SKM-1 treated with dmso at 0.1 percent for 144 hours (cell line): ENCODE measurements around the gene SMIM36.
"Not testable (repeated sequence)": the region's sequence is repeated elsewhere in the genome, so short reads cannot be mapped to it uniquely, and the experiment has no call there.

Experiments used
- DNase-seq: peaks from one replicate; lab custom pipeline; 2025; ENCODE audit not compliant: unreplicated experiment; lab: John Stamatoyannopoulos, UW

Gene SMIM36

DNA sequence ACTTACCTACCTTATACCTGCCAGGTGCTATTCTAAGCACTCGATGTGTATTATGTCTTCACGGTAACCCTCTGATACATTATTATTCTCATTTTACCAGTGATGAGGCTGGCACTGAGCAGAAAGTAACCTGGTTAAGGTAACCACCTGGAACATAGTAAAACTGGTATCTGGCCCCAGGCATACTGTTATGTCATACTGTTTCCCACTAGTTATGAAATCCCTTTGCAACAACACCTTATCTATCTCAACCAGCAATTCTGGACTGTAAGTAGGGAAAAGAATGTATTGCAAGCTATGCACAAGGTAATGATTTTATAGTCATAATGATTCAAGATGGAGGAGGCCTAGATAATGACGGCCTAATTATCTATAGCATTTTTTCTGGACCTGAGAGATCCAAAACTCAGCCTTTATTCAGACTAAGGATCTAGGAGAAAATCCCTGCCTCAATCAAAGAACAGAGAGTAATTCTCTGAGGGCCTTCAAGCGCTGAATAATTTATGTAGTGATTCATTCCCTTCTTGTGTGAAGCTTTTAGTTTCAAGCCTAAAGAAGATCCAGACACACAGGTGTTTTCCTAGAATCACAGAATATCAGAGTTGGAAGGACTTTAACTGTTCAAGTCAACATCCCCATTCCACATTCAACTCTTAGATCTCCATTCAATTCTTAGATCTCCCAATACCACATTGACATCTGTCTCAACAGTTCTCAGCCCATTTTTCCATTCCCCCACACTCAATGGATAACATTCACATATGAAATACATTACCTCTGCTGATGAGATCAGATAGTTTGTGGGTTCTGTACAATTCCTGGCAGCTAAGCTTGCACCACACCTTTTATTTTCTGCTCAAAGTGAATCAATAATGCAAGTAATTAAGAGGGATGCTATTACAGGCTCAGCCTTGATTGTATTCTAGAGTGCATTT lies 74.8 kb downstream of the SMIM36 start:
- DNase-seq, result no peak

DNA sequence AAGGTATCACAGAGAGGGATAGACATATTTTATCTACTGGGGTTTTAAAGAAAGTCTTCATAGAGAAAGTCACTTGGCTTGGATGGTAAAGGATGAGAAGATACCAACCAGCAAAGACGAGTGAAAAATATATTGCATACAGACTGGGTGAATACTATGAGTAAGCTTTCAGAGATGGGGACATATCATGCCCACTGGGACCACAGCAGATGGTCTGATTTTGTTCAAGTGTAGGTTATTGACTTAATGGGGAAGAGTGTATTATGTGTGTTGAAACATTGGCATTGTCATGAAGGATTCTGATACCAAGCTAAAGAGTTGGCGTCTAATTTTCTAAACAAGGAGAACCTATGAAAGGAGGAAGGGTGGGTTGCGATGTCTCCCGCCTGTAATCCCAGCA lies 75.8 kb downstream of the SMIM36 start:
- DNase-seq, result no peak

DNA sequence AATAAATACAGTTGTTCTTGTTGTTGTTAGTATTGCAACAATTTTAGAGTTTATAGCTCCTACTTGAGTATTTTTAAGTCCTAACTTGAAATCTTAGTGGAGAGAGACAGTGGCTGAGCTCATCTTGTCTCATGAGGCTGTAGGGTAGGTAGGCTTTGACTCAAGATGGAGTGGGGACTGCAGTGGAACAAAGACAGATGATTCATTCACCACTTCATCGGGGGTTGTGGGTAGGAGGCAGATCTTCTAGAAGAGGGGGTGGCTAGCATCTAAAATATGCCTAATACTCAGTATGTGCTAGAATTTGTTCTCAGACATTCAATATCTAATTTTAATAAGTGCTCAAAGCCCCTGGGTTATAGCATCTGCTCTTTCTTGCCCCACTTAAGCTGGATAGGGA lies 76.5 kb downstream of the SMIM36 start:
- no peak for DNase-seq

DNA sequence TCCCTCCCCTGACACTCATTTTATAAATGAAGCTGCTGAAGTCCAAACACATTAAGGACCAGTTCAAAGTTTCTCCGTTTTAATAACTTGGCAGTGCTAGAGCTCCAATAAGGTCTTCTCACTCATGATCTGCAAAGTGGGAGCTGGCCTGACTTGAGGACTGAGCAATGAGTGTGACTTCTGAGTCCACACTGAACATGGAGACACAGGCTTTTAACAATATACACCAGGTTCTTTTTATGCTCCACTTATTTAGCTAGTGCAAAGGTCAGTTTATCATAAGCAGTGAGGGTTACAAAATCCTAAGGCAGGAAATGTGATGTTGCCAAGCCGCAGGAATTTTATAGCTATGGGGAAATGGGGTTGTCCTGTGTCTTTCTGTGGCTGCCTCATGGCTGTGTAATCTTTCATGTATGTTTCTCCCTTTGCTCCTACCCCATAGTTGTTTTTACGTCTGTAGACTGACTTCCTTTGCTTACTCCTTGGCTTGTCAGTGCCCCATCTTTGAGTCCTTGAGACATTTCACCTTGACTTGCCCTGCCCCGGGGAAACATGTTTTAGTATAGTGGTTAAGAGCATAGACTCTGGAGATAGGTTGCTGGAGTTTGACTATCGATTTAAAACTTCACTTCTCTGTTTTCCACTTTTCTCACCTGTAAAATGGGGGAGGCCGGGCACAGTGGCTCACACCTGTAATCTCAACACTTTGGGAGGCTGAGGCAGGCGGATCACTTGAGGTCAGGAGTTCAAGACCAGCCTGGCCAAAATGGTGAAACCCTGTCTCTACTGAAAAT lies 77.4 kb downstream of the SMIM36 start:
- peak; percentile 44 for DNase-seq

DNA sequence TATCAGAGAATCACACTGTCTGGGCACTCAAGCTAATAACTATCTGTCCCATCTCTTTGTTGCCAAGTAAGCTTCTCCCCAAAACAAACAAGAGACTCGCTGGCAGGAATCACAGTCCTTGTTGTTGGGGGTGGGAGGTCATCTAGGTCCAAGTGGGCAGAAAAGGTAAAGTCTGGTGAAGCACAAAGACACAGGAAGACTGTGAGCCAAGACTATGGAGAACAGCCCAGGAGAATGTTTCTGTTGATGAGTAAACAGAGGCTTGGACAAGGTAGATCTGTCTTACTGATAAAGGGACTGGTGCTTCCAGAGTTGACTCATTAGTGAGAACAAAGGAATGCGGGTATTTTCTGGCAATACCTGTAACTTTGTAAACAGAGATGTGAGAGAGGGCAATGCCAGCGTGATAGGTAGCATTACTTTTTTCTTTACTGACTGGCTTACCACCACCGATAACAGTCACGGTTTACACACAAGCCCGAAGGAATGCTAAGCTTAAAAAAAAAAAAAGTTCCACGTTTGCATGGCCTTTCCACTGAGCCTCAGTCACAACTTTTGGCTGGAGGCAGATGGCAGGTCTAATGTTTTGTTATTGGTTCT lies 78.1 kb downstream of the SMIM36 start:
- DNase-seq, result no peak

DNA sequence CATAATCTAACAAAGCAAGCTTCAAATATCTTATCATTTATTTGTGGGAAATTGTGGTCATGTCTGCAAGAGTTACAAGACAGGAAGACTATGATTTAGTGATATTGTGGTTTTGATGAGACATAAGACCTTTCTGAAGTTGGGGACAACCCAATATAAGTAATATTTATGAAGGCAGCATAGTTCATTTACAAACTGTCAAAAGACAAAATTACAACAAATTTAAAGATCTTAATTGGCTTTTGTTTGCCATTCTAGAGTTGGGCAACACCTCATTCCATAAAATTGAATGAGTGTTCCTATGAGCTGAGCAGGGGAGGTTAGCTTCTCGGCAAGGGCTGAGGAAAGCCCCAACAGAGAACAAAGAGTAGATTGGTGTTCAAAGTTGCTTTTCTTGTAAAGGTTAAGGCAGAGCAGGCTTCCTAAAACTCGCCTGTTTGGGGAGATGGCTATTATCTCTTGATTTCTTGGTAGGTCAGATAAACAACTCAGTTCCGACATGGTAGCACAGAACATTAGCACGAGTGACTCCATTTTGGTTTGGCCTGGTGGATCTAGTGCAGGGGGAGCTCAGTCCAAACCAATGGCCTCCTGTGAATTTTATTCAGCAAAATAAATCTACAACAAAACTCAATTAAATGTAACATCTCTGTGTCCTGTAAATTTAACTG lies 78.8 kb downstream of the SMIM36 start:
- no peak for DNase-seq

DNA sequence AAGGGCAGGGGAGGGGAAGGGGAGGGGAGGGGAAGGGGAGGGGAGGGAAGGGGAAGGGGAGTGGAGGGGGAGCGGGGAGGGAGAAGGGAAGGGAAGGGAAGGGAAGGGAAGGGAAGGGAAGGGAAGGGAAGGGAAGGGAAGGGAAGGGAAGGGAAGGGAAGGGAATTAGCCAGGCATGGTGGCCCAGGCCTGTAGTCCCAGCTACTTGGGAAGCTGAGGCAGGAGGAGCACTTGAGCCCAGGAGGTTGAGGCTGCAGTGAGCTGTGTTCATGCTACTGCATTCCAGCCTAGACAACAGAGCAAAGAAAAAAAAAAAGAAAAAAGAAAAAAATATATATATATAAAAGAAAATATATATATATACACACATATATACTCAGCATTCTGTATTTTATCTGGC lies 79.3 kb downstream of the SMIM36 start:
- not testable (repeated sequence) for DNase-seq

DNA sequence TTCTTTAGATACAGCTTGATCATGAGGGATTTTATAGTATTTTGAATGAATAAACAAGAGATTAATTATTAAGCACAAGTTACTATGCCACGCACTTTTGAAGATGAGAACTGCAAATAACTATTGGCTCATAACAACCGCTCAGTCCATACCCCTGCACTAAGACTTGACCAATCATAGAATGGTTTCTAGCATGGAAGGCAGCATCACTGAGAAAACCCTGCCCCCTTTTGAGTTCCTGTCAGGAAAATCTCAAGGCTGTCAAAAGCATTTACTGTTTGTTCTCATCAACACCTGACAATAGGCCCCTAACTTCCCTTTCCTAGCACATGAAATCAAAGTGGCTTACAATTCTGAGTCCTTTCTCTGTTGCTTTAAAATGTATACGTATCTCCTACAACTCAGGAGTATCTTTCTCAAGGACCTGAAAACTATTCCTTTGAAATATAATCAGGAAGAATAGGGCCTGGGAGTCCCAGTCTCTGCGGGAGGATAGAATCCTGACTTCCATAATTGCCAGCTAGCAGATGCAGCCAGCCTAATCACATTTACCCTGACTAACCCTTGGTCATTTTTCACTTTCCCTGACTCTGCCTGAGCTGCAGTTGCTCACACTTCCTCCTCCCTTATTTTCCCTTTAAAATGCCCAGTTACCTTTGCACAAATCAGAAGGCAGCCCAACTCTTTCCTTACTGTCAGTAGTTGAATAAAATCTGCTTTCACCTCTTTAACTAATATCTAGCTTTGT lies 80.5 kb downstream of the SMIM36 start:
- no peak for DNase-seq

DNA sequence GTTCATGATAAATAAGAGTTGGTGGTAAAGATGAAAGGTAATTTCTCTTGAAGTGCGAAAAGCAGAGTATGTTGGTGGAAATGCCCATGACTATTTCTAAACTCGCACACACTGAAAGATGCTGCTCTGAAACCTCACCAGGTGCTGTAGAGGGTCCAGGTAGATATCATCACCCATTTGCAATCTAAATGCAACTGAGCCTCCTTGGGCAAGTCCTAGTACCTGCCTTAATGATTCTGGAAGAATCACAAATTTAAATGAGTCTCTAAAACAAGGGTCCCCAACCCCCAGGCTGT lies 83.7 kb downstream of the SMIM36 start:
- no peak for DNase-seq

DNA sequence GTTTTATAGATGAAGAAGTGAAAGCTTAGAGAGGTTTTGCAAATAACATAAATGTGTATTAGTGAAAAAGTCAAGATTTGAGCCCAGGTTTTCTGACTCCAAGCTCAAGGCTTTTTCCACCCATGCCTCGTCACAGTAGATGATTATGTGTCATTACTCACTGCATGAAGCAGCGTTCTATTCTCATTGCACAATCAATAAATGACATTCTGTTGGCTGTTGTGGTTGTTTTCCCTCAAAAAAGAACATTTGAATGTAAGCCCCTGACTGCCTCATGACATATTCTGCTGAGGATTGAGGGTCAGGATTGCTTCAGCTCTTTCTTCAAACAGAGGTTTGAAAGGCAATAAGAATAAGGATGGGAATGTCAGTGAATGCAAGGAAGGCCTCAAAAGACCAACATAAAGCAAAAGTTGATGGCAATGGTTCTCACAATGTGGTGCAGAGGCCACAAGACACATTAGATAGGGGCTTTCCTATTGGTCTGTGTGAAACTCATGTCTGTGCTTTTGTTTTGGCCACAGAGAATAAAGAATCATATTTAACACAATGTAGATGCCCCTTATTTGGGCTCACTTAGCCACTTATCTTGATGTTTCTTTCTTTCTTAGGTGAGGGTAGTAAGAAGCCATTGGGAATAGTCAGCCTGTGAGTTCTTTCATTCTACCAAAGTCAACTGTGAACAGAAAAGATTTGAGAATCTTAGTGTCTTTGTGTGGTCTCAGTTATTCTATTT lies 84.2 kb downstream of the SMIM36 start:
- DNase-seq, result no peak

DNA sequence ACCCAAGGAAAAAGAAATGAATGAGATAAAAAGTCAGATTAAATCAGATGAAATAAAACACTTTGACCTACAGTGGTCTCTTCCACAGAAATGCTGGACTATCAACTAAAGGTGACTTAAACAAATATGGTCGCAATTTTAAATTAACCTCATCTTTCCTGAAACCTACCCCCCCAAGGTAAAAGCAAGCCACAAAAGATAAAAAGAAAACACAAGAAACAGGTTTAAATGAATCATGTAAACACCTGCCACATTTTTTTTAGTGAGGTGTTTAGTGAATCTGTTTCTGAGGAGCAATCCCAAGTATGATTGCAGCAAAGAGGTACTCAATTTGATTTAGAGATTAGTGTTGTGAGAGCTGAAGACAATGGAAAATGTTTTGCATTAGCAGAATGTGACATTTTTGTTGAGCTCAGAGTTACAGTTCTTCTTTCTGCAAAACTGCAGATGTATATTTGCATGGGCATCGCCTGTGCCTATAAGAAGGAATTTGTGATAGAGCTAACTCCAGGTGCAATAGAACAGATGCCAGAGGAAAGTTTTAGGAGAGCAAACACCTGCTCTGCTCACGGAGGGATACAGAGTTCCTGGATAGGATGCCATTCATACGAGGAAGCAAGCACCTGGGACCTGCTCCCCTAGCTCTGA lies 86.2 kb downstream of the SMIM36 start:
- DNase-seq, result no peak

DNA sequence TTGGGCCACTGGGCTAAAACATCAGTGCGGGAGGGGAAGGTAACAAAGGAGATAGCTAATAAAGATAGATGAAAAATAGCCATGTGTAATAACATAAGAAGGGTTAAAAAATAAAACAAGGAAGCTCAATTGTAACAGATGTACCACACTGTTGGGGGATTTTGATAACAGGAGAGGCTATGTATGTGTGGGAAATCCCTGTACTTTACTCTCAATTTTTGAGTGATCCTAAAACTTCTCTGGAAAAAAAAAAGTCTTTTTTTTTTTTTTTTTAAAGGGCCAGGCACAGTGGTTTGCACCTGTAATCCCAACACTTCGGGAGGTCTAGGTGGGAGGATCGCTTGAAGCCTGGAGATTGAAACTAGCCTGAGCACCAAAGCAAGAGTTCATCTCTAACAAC lies 87.7 kb downstream of the SMIM36 start:
- DNase-seq, result no peak

DNA sequence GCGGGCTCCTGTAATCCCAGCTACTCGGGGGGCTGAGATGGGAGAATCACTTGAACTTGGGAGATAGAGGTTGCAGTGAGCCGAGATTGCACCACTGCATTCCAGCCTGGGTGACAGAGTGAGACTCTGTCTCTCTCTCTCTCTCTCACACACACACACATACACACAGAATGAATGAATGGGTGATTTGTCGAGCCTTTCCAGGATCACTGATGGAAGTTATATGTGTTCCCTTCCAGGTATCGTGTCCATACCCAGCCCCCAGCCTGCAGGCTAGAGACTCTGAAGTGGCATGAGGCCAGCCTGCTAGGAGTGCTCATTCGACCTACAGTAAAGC lies 88.5 kb downstream of the SMIM36 start:
- not testable (repeated sequence) for DNase-seq

DNA sequence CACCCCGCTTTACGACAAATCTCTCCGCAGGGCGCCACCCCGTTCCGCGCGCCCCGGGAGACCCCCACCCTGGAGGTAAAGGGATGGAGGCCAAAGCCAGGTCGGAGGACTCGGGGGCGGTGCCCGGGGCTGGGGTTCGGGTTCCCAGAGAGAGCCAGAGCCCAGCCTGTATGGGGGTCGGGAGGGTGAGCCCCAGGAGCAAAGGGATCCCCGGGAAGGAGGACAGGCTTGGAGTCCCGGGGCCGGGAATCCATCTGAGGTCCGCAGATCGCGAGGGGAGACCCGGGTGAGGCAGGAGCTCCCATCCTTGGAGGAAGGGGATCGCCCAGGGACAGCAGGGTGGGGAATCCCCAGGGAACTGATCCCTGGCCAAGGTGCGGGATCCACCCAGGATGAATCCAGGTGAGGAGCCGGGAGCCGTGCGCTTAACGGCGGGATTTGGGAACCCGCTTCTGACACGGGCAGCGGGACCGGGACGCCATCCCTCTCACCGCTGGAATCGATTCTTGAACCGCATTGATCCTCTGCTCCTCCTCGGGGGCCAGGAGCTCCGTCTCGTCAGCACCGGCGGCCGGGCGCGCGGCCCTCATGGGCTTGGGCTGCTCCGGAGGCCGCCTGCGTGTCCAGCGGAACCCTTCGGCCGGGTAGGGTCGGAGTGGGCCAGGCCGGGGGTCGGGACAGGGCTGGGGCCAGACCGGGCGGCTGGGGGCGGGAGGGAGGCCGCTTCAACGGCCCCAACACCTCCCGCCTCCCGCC lies 89.9 kb downstream of the SMIM36 start, which contains the start of gene MMD:
Gene MMD (minus strand): TSS at position 657 of the 756 bp plus-strand sequence. CDS start 140 bp downstream, at position 517.
- peak; percentile 26 for DNase-seq

DNA sequence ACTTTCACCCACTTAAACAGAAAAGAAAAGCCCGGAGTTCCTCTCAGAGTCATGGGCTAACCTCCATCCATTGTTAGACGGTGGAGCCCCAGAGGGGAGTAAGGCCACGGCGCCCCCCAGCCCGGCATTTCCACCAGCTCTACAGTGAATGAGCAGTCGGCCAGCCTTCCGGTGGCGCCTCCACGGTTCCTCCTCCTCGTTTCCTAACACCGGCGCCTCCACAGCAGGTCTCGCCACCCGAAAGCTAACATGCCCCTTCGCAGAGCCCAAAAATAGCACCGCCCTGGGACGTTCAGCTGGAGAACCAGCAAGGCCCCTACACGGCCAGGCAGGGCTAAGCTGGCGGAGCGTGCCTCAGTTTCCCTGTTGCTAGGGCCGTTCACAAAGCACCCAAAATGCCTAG lies 90.5 kb downstream of the SMIM36 start:
- DNase-seq, result no peak

DNA sequence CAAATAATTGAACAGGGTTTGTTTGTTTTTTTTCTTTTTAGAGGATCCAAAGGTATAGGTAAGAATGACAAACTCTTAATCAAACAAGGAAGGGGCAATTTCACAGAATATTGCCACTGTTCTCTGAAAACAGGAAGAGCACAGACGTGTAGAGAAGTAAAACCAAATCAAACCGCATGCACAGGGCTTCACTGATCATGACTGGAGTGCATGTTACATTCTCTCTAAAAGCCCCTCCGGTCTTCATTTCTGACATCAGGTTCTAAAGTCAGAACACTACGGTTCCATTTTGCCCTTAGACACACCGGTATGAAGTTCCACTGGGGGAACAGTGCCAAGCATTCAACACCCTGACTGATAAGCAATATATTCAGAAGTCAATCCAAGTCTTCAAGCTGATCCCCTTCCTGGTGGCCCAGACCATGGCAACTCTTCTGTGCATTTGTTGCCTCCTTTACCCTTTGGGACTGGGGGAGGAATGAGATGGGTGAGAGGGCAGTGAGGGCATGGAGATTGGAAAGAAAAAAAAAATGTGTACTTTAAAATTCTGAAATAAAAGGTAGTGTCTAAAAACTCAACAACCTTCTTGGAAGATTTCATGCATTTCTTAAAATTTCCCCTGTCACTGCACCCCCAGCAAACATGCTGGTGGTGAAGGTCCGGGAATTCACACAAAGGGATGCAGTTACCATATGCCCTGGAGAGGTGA lies 91.0 kb downstream of the SMIM36 start:
- peak; percentile 64 for DNase-seq

DNA sequence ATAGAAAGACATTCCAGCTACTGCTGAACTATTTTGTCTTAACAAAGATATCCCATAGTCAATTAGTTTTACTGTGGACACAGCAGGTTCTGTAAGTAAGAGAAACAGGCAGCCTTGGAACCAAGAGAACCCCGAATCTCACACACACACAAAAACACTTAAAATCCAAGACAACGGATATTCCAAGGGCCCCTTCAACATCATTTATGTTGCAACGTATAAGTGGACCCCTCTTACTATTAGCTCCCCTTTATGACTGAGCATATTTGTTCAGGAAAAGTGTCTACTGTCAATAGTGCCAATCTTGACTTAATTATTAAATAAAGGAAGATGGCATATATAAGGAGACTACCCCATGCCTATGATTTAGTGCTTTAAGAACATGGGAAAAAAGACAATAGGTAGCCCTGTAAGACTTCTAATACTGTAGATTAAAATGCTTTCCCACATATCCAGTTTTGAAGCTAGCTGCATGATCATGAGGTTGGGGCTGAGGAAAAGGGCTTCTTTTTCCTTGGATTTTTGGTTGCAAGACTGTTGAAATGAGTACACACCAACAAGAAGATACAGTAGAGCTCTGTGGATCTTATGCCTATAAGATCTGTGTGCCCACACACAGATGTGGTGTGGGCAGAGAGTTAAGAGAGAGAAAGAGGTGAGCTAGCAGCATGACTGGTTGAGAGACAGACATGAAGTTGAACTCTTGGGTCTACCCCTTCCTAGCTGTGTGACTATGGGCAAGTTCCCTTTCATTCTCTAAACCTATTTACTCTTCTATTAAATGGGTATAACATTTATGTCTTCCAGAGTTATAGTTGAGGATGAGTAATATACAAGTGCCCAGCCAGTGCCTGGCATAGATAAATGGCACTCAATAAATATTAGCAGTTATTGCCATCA lies 92.6 kb downstream of the SMIM36 start:
- DNase-seq, result no peak
